Activated CD4-positive, alpha-beta T cell treated with anti-CD3 and anti-CD28 coated beads for 36 hours (primary cell): Measurements from ENCODE around the gene PSMA5. TPM values are rescaled to one million over a fixed set of nuclear protein-coding genes. Genes with fewer than 3 reads are reported as not detected.
"Not testable (repeated sequence)": the region's sequence is repeated elsewhere in the genome, so short reads cannot be mapped to it uniquely, and the experiment has no call there.

Source experiments
- ATAC-seq: fragments of 200-7000 bp; cut with Tn5 transposase; one replicate; pipeline ENCODE4 v1.10.0; 2021; ENCODE audit warnings: mild to moderate bottlenecking, moderate library complexity
- CTCF ChIA-PET: fragments of 350-600 bp; sonication (Branson Sonifier 250); formaldehyde crosslinking; loops from one replicate; lab custom pipeline; 2021; ENCODE audit warnings: antibody characterized with exemption; lab: Charles Lee
- POLR2A ChIA-PET: fragments of 350-600 bp; sonication (Branson Sonifier 250); formaldehyde crosslinking; loops from one replicate; lab custom pipeline; 2021; ENCODE audit warnings: antibody characterized with exemption, inconsistent platforms; lab: Charles Lee
- DNase-seq: peaks from one replicate; pipeline ENCODE4 v3.0.0-alpha.2; 2020
- H3K27ac Mint-ChIP-seq: one replicate; pipeline ENCODE4 v1.8.0; 2021; ENCODE audit warnings: mixed read lengths
- H3K27me3 Mint-ChIP-seq: one replicate; pipeline ENCODE4 v1.8.0; 2021; ENCODE audit warnings: mixed read lengths
- H3K36me3 Mint-ChIP-seq: one replicate; pipeline ENCODE4 v1.8.0; 2021; ENCODE audit warnings: low read depth, mixed read lengths
- H3K4me1 Mint-ChIP-seq: one replicate; pipeline ENCODE4 v1.8.0; 2021; ENCODE audit warnings: mixed read lengths
- H3K4me3 Mint-ChIP-seq: one replicate; pipeline ENCODE4 v1.8.0; 2021; ENCODE audit warnings: mild to moderate bottlenecking, moderate library complexity, mixed read lengths
- H3K9me3 Mint-ChIP-seq: one replicate; pipeline ENCODE4 v1.8.0; 2021; ENCODE audit warnings: low read depth, mixed read lengths
- intact Hi-C, 2 experiments: fragments of 100-400 bp; cut with DNase I in 1 of 2; cut with micrococcal nuclease in 1 of 2; formaldehyde crosslinking; loops; one replicate each; pipeline versions ENCODE4 v1.14.2 to v1.15.1; 2022 to 2024; cut with DNase I, micrococcal nuclease
- total RNA-seq, 2 experiments: library from RNA; stranded (reverse); gene quantifications; one replicate each; pipeline ENCODE4 v1.2.3, GENCODE V29; 2021

Gene PSMA5
- total RNA-seq = 100 to 1,000 TPM; 151 to 249 TPM

DNA sequence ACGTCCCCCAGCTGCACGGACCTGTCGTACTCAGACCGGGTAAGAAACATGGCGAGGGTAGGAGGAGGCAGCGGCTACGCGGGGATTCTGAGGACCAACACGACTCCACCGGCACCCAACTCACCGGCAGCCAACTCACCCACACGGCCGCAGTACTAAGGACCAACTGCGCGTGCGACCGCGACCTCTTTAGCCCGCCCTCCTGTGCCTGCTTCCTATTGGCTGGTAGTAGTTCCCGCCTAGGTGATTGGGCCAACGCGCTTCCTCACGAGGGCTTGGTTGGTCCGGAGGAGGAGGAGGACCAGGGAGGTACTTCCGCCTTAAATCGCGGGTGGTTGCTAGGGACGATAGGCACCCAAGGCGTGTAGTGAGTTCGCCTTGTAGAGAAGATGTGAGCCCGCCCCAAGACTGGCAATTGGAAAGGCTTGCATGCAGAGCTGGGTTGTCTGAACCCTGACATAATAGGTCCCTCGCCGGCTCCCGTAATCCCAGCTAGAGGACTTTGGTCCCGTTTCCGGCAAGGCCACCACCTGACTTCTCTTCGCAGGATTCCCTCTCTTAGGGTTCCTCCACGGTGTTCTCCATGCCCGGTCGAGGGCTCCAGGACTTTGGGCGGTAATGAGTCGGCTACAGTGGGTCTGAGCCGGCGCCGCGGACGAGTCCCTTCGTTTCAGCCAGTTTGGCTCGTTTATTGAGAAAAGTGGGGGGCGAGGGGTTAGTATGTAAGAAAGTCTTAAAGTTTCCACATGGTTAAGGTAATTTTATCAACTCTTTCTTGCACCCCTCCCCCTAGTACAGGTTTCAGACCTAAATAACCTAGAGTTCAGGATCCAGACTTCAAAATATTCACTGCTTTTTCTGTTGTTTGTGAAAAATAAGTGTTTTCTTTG, at the start of gene PSMA5:
Gene PSMA5, minus strand, starts transcription at position 168 of the 890 bp plus-strand sequence. Its CDS starts 118 bp downstream, at position 50.
- Mint-ChIP-seq H3K36me3 (peaks cover 32% of the 10 kb centered on the region), H3K4me1 (peaks cover 34% of the 10 kb centered on the region), H3K9me3 (no peaks in the 10 kb centered on the region), H3K27me3 (no peaks in the 10 kb centered on the region), H3K27ac (peak within 1 kb of the TSS; percentile 96), H3K4me3 (peak within 1 kb of the TSS; percentile 91)
- ChIA-PET POLR2A (interaction anchor here (0.7 to 2.1 kb wide), 5 partner anchors 68 to 212 kb away, joined by 3 to 11 read pairs (median 4); partner anchors contain the start of genes CYB561D1, GNAI3, PSRC1 and SARS1), CTCF (interaction anchor here (0.6 to 3.1 kb wide), 12 partner anchors 20 to 602 kb away, joined by 3 to 38 read pairs (median 4); partner anchors contain the start of gene CYB561D1)
- DNase-seq (peak; percentile 97), ATAC-seq (peak; percentile 97)
- intact Hi-C loops = loop anchor here (1.0 to 10.0 kb wide), 18 partner anchors 57 to 1448 kb away; partner anchors contain the start of genes ATXN7L2 (in 2 of the 2), RBM15 (in 2 of the 2), TMEM167B (in 2 of the 2) and AHCYL1 (in 1 of the 2)

- no peaks in the 10 kb centered on the region for H3K9me3 Mint-ChIP-seq
- H3K4me1 Mint-ChIP-seq = no peaks in the 10 kb centered on the region
- H3K27me3 Mint-ChIP-seq = peaks cover 19% of the 10 kb centered on the region
- DNase-seq (no peak), ATAC-seq (no peak)
- H3K27ac Mint-ChIP-seq = no peak overlapping the region
- intact Hi-C loops = no loop called here
- POLR2A ChIA-PET = no interaction called here
- no peak overlapping the region for H3K4me3 Mint-ChIP-seq
- H3K36me3 Mint-ChIP-seq = no peaks in the 10 kb centered on the region
- CTCF ChIA-PET = interaction anchor here (1.0 to 2.0 kb wide), 2 partner anchors 8 to 15 kb away, joined by 4 read pairs; partner anchors contain the start of gene ATXN7L2
Measured at GRCh38 chr1:109475261-109475660, 49.0 kb upstream of the PSMA5 start.

DNA sequence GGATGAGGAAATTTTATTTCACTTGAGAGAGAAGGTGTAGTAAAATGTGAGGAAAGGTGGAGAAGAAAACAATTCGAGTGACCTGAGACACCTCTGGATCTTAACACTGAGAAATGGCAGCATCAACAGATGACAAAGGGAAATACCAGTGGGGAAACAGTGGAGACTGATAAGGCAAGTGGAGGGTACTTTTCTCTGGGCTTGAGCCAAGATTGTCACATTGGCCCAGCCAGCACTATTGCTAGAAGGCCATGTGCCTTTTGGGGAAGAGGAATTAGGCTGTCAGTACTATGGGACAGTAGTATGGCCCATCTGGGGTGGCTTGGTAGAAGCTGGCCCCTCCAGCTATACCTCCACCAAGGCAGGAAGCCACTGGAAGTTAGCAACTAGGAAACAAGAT, 48.4 kb upstream of the PSMA5 start:
- intact Hi-C loops = no loop called here
- Mint-ChIP-seq H3K4me3 (no peak overlapping the region), H3K36me3 (no peaks in the 10 kb centered on the region), H3K4me1 (no peaks in the 10 kb centered on the region), H3K9me3 (no peaks in the 10 kb centered on the region), H3K27me3 (peaks cover 22% of the 10 kb centered on the region), H3K27ac (no peak overlapping the region)
- ChIA-PET CTCF (interaction anchor here (1.0 kb wide), 1 partner anchor 9 kb away, joined by 4 read pairs; the partner anchor contains the start of gene ATXN7L2), POLR2A (no interaction called here)
- ATAC-seq (no peak), DNase-seq (no peak)

- DNase-seq, H3K4me3 Mint-ChIP-seq, intact Hi-C loops, H3K9me3 Mint-ChIP-seq, POLR2A ChIA-PET, H3K4me1 Mint-ChIP-seq, H3K27ac Mint-ChIP-seq, ATAC-seq, H3K36me3 Mint-ChIP-seq: not testable (repeated sequence)
- CTCF ChIA-PET = interaction anchor here (0.6 to 1.1 kb wide), 3 partner anchors 30 to 191 kb away, joined by 3 to 5 read pairs (median 4); partner anchors contain the start of gene PSRC1
- H3K27me3 Mint-ChIP-seq = peaks cover 20% of the 10 kb centered on the region
Measured at GRCh38 chr1:109473284-109474057, 47.2 kb upstream of the PSMA5 start.

GRCh38 chr1:109472779-109473178, 46.5 kb upstream of the PSMA5 start:
- Mint-ChIP-seq H3K36me3 (no peaks in the 10 kb centered on the region), H3K27ac (no peak overlapping the region), H3K4me3 (no peak overlapping the region), H3K4me1 (peaks cover 2% of the 10 kb centered on the region), H3K27me3 (peaks cover 26% of the 10 kb centered on the region), H3K9me3 (no peaks in the 10 kb centered on the region)
- POLR2A ChIA-PET = no interaction called here
- ATAC-seq (no peak), DNase-seq (no peak)
- intact Hi-C loops = no loop called here
- CTCF ChIA-PET = interaction anchor here (0.7 kb wide), 1 partner anchor 190 kb away, joined by 4 read pairs; the partner anchor contains the start of gene PSRC1

- no peaks in the 10 kb centered on the region for H3K36me3 Mint-ChIP-seq
- H3K9me3 Mint-ChIP-seq = no peaks in the 10 kb centered on the region
- peaks cover 32% of the 10 kb centered on the region for H3K27me3 Mint-ChIP-seq
- no peak overlapping the region for H3K27ac Mint-ChIP-seq
- intact Hi-C loops = no loop called here
- CTCF ChIA-PET = interaction anchor here (0.6 to 1.2 kb wide), 2 partner anchors 60 to 71 kb away, joined by 3 read pairs; no protein-coding TSS in a partner anchor
- ATAC-seq = no peak
- H3K4me3 Mint-ChIP-seq = no peak overlapping the region
- no peak for DNase-seq
- POLR2A ChIA-PET = no interaction called here
- H3K4me1 Mint-ChIP-seq = peaks cover 4% of the 10 kb centered on the region
Measured at GRCh38 chr1:109470245-109470644, 44.0 kb upstream of the PSMA5 start.

GRCh38 chr1:109468903-109469302, 42.7 kb upstream of the PSMA5 start:
- peak; percentile 30 for ATAC-seq
- H3K27ac Mint-ChIP-seq = no peak overlapping the region
- H3K4me1 Mint-ChIP-seq = peaks cover 4% of the 10 kb centered on the region
- CTCF ChIA-PET = interaction anchor here (0.6 to 1.7 kb wide), 7 partner anchors 11 to 171 kb away, joined by 3 to 8 read pairs (median 3); no protein-coding TSS in a partner anchor
- H3K27me3 Mint-ChIP-seq = peaks cover 42% of the 10 kb centered on the region
- no peaks in the 10 kb centered on the region for H3K9me3 Mint-ChIP-seq
- POLR2A ChIA-PET = interaction anchor here (0.6 kb wide), 1 partner anchor 281 kb away, joined by 6 read pairs; no protein-coding TSS in a partner anchor
- no peak overlapping the region for H3K4me3 Mint-ChIP-seq
- no peak for DNase-seq
- no peaks in the 10 kb centered on the region for H3K36me3 Mint-ChIP-seq
- intact Hi-C loops = no loop called here

DNA sequence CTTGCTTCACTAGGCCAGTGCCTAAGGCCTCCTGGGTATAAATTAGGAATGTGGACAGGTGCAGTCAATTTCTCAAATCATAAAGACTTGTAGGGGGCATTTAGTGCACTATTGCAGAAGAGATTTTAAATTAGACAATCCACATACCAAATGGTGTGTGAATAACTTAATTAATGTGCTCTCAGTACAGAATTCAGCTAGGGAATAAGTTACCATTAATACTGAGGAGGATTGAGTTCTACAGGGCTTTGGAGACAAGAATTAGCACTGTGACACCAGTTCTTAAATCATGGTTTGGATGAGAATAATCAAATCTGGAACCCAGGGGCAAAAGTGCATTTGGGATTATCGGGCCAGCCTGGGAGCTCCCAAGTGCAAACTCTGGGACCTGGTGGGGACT, 41.8 kb upstream of the PSMA5 start:
- Mint-ChIP-seq H3K4me3 (peak overlapping the region; percentile 59), H3K4me1 (peaks cover 4% of the 10 kb centered on the region), H3K27ac (no peak overlapping the region), H3K9me3 (no peaks in the 10 kb centered on the region), H3K27me3 (peaks cover 41% of the 10 kb centered on the region), H3K36me3 (no peaks in the 10 kb centered on the region)
- POLR2A ChIA-PET = no interaction called here
- DNase-seq (no peak), ATAC-seq (no peak)
- intact Hi-C loops = no loop called here
- CTCF ChIA-PET = interaction anchor here (0.6 to 1.3 kb wide), 5 partner anchors 29 to 447 kb away, joined by 3 to 4 read pairs (median 3); no protein-coding TSS in a partner anchor

DNA sequence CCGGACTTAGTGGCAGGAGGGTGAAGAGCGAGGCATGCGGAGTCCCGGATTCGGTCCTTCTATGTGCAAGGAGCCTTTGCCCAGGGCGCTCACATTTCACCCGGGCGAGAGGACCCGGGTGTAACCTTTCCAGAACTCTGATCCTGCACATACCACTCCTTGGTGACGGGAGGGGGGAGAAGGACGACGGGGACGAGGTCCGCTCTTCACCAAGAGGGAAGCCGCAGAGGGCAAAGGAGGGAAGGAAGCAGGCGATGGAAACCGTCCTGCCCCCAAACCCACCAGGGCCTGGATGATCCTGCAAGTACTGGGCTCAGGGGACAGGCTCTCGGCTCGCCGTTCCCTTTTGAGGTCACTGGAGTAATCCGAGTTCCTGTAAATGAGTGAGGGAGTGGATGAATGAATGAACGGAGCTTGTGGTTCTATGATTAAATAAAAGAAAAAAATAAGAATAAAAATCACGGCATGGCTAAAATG, 41.1 kb upstream of the PSMA5 start:
- CTCF ChIA-PET = interaction anchor here (0.6 kb wide), 1 partner anchor 65 kb away, joined by 3 read pairs; no protein-coding TSS in a partner anchor
- intact Hi-C loops = no loop called here
- Mint-ChIP-seq H3K36me3 (no peaks in the 10 kb centered on the region), H3K9me3 (no peaks in the 10 kb centered on the region), H3K27me3 (peaks cover 46% of the 10 kb centered on the region), H3K4me1 (peaks cover 4% of the 10 kb centered on the region), H3K27ac (no peak overlapping the region), H3K4me3 (peak overlapping the region; percentile 59)
- no peak for DNase-seq
- POLR2A ChIA-PET = no interaction called here
- ATAC-seq = no peak

DNA sequence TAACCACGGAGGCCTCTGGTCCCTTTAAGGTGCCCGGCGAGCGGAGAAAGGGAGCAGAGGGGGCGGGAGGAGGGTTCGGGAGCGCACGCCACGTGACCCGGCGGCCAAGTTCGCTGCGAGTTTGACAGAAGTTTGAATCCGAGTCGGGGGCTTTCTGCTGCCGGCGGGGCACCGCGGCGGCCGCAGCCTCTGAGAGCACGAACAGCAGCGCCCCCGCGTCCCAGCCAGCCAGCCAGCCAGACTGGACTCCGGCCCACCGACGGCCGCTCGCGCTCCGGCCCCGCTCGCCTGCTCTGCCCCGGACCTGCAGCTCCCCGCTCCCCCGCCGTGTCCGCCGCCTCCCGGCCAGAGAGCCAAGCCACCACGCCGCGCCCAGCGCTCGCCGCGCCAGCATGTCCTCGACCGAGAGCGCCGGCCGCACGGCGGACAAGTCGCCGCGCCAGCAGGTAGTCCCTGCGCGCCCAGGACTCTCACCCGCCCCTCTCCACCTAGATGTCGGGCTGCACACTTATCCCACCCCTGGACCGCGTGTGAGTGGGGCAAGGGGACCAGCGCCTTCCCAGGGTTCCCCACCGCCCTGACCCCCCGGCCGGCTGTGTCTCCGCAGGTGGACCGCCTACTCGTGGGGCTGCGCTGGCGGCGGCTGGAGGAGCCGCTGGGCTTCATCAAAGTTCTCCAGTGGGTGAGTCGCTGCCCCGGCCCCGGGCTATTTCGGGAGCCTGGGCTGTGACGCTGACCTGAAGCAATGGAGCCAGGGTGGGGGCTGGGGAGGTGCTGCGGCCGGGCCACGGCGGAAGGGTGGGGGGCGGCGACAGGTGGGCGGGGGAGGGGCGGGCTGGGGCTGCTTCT, 40.4 kb upstream of the PSMA5 start, which contains the start of gene SYPL2:
Gene SYPL2, plus strand, starts transcription at position 95 of the 849 bp plus-strand sequence. Its CDS starts 298 bp downstream, at position 393.
- Mint-ChIP-seq H3K36me3 (no peaks in the 10 kb centered on the region), H3K4me3 (peak within 1 kb of the TSS; percentile 59), H3K4me1 (peaks cover 4% of the 10 kb centered on the region), H3K27ac (no peak within 1 kb of the TSS), H3K27me3 (peaks cover 52% of the 10 kb centered on the region), H3K9me3 (no peaks in the 10 kb centered on the region)
- intact Hi-C loops = no loop called here
- POLR2A ChIA-PET = no interaction called here
- peak; percentile 55 for ATAC-seq
- peak; percentile 46 for DNase-seq
- CTCF ChIA-PET = no interaction called here
